WTC11 (cell line): Measurements from ENCODE around the gene SIN3A. TPM values are rescaled to one million over a fixed set of nuclear protein-coding genes. Genes with fewer than 3 reads are reported as not detected.

Experiments used
- ATAC-seq: fragments of 200-7000 bp; cut with Tn5 transposase; 2 replicates; pipeline ENCODE4 v1.10.0; 2021; ENCODE audit warnings: mild to moderate bottlenecking, moderate library complexity
- CTCF ChIA-PET: fragments of 300-600 bp; sonication (Branson Sonifier 250); formaldehyde crosslinking; loops from one replicate; lab custom pipeline; 2021; ENCODE audit warnings: antibody characterized with exemption; lab: Charles Lee
- POLR2A ChIA-PET: fragments of 350-600 bp; sonication (Branson Sonifier 250); formaldehyde crosslinking; loops from one replicate; lab custom pipeline; 2021; ENCODE audit warnings: antibody characterized with exemption; lab: Charles Lee
- DNase-seq: peaks from one replicate; pipeline ENCODE4 v3.0.0; 2021; ENCODE audit warnings: low spot score
- H3K27ac Mint-ChIP-seq: 2 replicates; pipeline ENCODE4 v1.8.0; 2021; ENCODE audit warnings: mixed read lengths
- H3K27me3 Mint-ChIP-seq: 2 replicates; pipeline ENCODE4 v1.8.0; 2021; ENCODE audit warnings: low read depth, mild to moderate bottlenecking, moderate library complexity, mixed read lengths
- H3K36me3 Mint-ChIP-seq: 2 replicates; pipeline ENCODE4 v1.8.0; 2021; ENCODE audit warnings: mixed read lengths
- H3K4me1 Mint-ChIP-seq: 2 replicates; pipeline ENCODE4 v1.8.0; 2022; ENCODE audit warnings: mixed read lengths
- H3K4me3 Mint-ChIP-seq: 2 replicates; pipeline ENCODE4 v1.8.0; 2021; ENCODE audit warnings: mild to moderate bottlenecking, moderate library complexity, mixed read lengths
- H3K9me3 Mint-ChIP-seq: 2 replicates; pipeline ENCODE4 v1.8.0; 2021; ENCODE audit warnings: mixed read lengths
- FOXP1 ChIP-seq: sonication (generic); formaldehyde crosslinking; IDR thresholded peaks from 2 replicates; pipeline ENCODE4 v1.8.0; 2022; ENCODE audit warnings: missing genetic modification reagents, mild to moderate bottlenecking, moderate library complexity, borderline replicate concordance
- GABPB1 ChIP-seq: sonication (generic); formaldehyde crosslinking; IDR thresholded peaks from 2 replicates; pipeline ENCODE4 v1.8.1; 2023; ENCODE audit warnings: mild to moderate bottlenecking, missing genetic modification reagents
- MYBL2 ChIP-seq: sonication (generic); formaldehyde crosslinking; IDR thresholded peaks from 2 replicates; pipeline ENCODE4 v1.8.1; 2023; ENCODE audit warnings: mild to moderate bottlenecking, moderate library complexity, missing genetic modification reagents
- NFYB ChIP-seq: sonication (generic); formaldehyde crosslinking; conservative IDR thresholded peaks from 2 replicates; pipeline ENCODE4 v1.8.0; 2022; ENCODE audit warnings: low read depth, missing genetic modification reagents
- PRRX2 ChIP-seq: fragments of 250-450 bp; sonication (Bioruptor Pico); IDR thresholded peaks from 2 replicates; pipeline ENCODE4 v1.8.0; 2021; ENCODE audit warnings: mild to moderate bottlenecking
- SP1 ChIP-seq: sonication (generic); formaldehyde crosslinking; conservative IDR thresholded peaks from 2 replicates; pipeline ENCODE4 v1.8.1; 2022; ENCODE audit warnings: missing genetic modification reagents
- TCF7 ChIP-seq: sonication (generic); formaldehyde crosslinking; IDR thresholded peaks from 2 replicates; pipeline ENCODE4 v1.8.0; 2022; ENCODE audit warnings: mild to moderate bottlenecking, low read depth, missing genetic modification reagents, moderate library complexity
- TP53 ChIP-seq: sonication (generic); formaldehyde crosslinking; IDR thresholded peaks from 2 replicates; pipeline ENCODE4 v1.8.1; 2023; ENCODE audit warnings: mild to moderate bottlenecking, missing genetic modification reagents
- ZNF263 ChIP-seq: sonication (generic); formaldehyde crosslinking; IDR thresholded peaks from 2 replicates; pipeline ENCODE4 v1.8.1; 2022; ENCODE audit warnings: low read depth, mild to moderate bottlenecking, moderate library complexity, missing genetic modification reagents
- total RNA-seq: library from RNA; stranded (reverse); gene quantifications from 3 replicates; pipeline ENCODE4 v1.2.3, GENCODE V29; 2021
- TF ChIP-seq, protein P1 (sequence below): sonication (generic); formaldehyde crosslinking; IDR thresholded peaks from 2 replicates; pipeline ENCODE4 v1.8.1; 2023; ENCODE audit warnings: mild to moderate bottlenecking, missing genetic modification reagents
- TF ChIP-seq, protein P2 (sequence below): sonication (generic); formaldehyde crosslinking; IDR thresholded peaks from 2 replicates; pipeline ENCODE4 v1.8.0; 2022; ENCODE audit warnings: mild to moderate bottlenecking, missing genetic modification reagents
- TF ChIP-seq, protein P3 (sequence below): sonication (generic); formaldehyde crosslinking; IDR thresholded peaks from 2 replicates; pipeline ENCODE4 v1.8.0; 2023; ENCODE audit warnings: missing genetic modification reagents
- TF ChIP-seq, protein P4 (sequence below): sonication (generic); formaldehyde crosslinking; IDR thresholded peaks from 2 replicates; pipeline ENCODE4 v1.8.1; 2022; ENCODE audit warnings: missing genetic modification reagents, borderline replicate concordance
- TF ChIP-seq, protein P5 (sequence below): sonication (generic); formaldehyde crosslinking; IDR thresholded peaks from 2 replicates; pipeline ENCODE4 v1.8.1; 2023; ENCODE audit warnings: mild to moderate bottlenecking, missing genetic modification reagents, moderate library complexity
- TF ChIP-seq, protein P6 (sequence below): fragments of 250-450 bp; sonication (Bioruptor Pico); IDR thresholded peaks from 2 replicates; pipeline ENCODE4 v1.9.0; 2021; ENCODE audit warnings: mild to moderate bottlenecking, borderline replicate concordance
- TF ChIP-seq, protein P7 (sequence below): sonication (generic); formaldehyde crosslinking; conservative IDR thresholded peaks from 2 replicates; pipeline ENCODE4 v1.8.1; 2023; ENCODE audit warnings: mild to moderate bottlenecking, low read depth, missing genetic modification reagents, moderate library complexity
- TF ChIP-seq, protein P8 (sequence below): sonication (generic); formaldehyde crosslinking; IDR thresholded peaks from 2 replicates; pipeline ENCODE4 v1.8.0; 2022; ENCODE audit warnings: mild to moderate bottlenecking, missing genetic modification reagents

SIN3A gene
- total RNA-seq, 1 experiment from 2014 or later, result 113 TPM

DNA sequence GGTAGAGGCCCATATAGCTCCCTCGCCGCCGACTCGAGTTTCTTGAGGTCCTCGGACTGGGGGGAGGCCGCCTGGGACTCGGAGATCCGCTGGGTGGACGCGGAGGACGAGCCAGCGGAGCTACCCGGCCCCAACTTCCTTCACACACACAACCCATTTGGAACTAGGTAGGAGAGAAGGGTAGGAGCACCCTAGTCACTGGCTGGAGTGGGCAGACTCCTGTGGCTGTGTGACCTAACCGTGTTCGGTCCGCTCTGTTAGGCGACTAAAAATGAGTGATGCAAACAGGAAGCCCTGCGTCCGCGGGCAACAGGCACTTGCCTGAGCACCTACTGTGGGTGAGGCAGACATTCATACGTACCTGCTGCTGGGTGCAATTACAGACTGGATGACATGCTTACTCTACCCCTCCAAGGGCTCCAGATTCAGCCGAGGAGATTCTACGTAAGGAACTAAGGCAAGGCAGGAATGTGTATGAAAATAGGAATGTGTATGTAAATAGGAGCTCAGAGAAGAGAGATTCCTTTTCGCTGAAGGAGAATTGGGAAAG lies 4.6 kb upstream of the SIN3A start:
- no peak for ATAC-seq
- DNase-seq, result no peak
- Mint-ChIP-seq H3K9me3 (no peaks in the 10 kb centered on the region), H3K27me3 (no peaks in the 10 kb centered on the region; the same call in 1 of the 2 replicates), H3K4me1 (peaks cover 16% of the 10 kb centered on the region), H3K4me3 (peak overlapping the region; percentile 87), H3K36me3 (no peaks in the 10 kb centered on the region), H3K27ac (peak overlapping the region; percentile 82)
- ChIA-PET CTCF (interaction anchor here (0.6 to 5.4 kb wide), 7 partner anchors 76 to 577 kb away, joined by 4 to 40 read pairs (median 6); partner anchors contain the start of genes MAN2C1 and PTPN9), POLR2A (interaction anchor here (0.6 to 6.0 kb wide), 8 partner anchors 8 to 433 kb away, joined by 3 to 76 read pairs (median 5); partner anchors contain the start of genes IMP3, MAN2C1 and SNUPN)
- TF ChIP-seq GABPB1 (peak; percentile 61), SP1 (peak; percentile 71)
- TF ChIP-seq, protein P1, sequence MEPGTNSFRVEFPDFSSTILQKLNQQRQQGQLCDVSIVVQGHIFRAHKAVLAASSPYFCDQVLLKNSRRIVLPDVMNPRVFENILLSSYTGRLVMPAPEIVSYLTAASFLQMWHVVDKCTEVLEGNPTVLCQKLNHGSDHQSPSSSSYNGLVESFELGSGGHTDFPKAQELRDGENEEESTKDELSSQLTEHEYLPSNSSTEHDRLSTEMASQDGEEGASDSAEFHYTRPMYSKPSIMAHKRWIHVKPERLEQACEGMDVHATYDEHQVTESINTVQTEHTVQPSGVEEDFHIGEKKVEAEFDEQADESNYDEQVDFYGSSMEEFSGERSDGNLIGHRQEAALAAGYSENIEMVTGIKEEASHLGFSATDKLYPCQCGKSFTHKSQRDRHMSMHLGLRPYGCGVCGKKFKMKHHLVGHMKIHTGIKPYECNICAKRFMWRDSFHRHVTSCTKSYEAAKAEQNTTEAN (CRISPR knock-in tag), result no peak

DNA sequence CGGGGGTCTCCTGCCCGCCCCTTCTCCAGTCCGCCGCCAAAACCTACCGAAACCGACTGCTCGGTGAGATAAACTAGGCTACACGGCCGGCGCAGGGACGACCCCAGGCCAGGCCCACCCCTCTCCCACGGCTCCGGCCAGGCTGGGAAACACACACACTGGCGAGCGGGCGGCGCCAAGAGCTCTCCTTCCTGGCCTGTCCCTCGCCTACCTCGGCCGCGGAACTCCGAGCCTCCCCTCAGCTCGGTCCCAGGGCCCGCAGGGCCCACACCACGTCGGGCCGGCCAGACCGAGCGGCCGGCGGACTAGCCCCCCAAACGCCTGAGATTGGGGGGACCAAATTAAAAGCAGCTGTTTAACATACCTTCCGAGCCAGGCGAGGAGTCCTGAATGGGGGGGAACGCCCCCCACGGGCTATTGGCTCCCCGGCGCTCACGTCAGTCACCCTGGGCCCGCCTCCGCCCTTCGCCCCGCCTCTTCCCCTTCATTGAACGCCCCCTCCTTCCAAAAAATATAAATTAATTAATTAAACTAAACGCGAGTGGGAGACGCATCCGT lies 4.0 kb upstream of the SIN3A start:
- no peak for ATAC-seq
- Mint-ChIP-seq H3K4me1 (peaks cover 10% of the 10 kb centered on the region), H3K9me3 (no peaks in the 10 kb centered on the region), H3K36me3 (no peaks in the 10 kb centered on the region), H3K4me3 (peak overlapping the region; percentile 87), H3K27ac (peak overlapping the region; percentile 85; the same call in 1 of the 2 replicates), H3K27me3 (no peaks in the 10 kb centered on the region; the same call in 1 of the 2 replicates)
- CTCF ChIA-PET, result interaction anchor here (0.6 to 5.4 kb wide), 6 partner anchors 77 to 505 kb away, joined by 4 to 40 read pairs (median 7); partner anchors contain the start of genes MAN2C1 and PTPN9
- DNase-seq, result peak; percentile 88
- POLR2A ChIA-PET, result interaction anchor here (0.6 to 6.0 kb wide), 8 partner anchors 41 to 433 kb away, joined by 3 to 76 read pairs (median 9); partner anchors contain the start of genes IMP3, SNUPN and SNX33
- TF ChIP-seq ZNF263 (CRISPR knock-in tag) (no peak), NFYB (CRISPR knock-in tag) (peak; percentile 41), FOXP1 (CRISPR knock-in tag) (no peak), MYBL2 (CRISPR knock-in tag) (no peak), PRRX2 (CRISPR knock-in tag) (no peak), TP53 (no peak), TCF7 (CRISPR knock-in tag) (no peak)
- TF ChIP-seq, protein P2, sequence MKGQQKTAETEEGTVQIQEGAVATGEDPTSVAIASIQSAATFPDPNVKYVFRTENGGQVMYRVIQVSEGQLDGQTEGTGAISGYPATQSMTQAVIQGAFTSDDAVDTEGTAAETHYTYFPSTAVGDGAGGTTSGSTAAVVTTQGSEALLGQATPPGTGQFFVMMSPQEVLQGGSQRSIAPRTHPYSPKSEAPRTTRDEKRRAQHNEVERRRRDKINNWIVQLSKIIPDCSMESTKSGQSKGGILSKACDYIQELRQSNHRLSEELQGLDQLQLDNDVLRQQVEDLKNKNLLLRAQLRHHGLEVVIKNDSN, result 0 out of 2 replicates have a peak, but pooled peaks have one; percentile 18
- TF ChIP-seq, protein P3, sequence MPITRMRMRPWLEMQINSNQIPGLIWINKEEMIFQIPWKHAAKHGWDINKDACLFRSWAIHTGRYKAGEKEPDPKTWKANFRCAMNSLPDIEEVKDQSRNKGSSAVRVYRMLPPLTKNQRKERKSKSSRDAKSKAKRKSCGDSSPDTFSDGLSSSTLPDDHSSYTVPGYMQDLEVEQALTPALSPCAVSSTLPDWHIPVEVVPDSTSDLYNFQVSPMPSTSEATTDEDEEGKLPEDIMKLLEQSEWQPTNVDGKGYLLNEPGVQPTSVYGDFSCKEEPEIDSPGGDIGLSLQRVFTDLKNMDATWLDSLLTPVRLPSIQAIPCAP (CRISPR knock-in tag), result no peak
- TF ChIP-seq, protein P4, sequence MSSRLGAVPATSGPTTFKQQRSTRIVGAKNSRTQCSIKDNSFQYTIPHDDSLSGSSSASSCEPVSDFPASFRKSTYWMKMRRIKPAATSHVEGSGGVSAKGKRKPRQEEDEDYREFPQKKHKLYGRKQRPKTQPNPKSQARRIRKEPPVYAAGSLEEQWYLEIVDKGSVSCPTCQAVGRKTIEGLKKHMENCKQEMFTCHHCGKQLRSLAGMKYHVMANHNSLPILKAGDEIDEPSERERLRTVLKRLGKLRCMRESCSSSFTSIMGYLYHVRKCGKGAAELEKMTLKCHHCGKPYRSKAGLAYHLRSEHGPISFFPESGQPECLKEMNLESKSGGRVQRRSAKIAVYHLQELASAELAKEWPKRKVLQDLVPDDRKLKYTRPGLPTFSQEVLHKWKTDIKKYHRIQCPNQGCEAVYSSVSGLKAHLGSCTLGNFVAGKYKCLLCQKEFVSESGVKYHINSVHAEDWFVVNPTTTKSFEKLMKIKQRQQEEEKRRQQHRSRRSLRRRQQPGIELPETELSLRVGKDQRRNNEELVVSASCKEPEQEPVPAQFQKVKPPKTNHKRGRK, result no peak
- TF ChIP-seq, protein P5, sequence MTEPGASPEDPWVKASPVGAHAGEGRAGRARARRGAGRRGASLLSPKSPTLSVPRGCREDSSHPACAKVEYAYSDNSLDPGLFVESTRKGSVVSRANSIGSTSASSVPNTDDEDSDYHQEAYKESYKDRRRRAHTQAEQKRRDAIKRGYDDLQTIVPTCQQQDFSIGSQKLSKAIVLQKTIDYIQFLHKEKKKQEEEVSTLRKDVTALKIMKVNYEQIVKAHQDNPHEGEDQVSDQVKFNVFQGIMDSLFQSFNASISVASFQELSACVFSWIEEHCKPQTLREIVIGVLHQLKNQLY (CRISPR knock-in tag), result no peak
- TF ChIP-seq, protein P6, sequence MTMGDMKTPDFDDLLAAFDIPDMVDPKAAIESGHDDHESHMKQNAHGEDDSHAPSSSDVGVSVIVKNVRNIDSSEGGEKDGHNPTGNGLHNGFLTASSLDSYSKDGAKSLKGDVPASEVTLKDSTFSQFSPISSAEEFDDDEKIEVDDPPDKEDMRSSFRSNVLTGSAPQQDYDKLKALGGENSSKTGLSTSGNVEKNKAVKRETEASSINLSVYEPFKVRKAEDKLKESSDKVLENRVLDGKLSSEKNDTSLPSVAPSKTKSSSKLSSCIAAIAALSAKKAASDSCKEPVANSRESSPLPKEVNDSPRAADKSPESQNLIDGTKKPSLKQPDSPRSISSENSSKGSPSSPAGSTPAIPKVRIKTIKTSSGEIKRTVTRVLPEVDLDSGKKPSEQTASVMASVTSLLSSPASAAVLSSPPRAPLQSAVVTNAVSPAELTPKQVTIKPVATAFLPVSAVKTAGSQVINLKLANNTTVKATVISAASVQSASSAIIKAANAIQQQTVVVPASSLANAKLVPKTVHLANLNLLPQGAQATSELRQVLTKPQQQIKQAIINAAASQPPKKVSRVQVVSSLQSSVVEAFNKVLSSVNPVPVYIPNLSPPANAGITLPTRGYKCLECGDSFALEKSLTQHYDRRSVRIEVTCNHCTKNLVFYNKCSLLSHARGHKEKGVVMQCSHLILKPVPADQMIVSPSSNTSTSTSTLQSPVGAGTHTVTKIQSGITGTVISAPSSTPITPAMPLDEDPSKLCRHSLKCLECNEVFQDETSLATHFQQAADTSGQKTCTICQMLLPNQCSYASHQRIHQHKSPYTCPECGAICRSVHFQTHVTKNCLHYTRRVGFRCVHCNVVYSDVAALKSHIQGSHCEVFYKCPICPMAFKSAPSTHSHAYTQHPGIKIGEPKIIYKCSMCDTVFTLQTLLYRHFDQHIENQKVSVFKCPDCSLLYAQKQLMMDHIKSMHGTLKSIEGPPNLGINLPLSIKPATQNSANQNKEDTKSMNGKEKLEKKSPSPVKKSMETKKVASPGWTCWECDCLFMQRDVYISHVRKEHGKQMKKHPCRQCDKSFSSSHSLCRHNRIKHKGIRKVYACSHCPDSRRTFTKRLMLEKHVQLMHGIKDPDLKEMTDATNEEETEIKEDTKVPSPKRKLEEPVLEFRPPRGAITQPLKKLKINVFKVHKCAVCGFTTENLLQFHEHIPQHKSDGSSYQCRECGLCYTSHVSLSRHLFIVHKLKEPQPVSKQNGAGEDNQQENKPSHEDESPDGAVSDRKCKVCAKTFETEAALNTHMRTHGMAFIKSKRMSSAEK, result no peak
- TF ChIP-seq, protein P7, sequence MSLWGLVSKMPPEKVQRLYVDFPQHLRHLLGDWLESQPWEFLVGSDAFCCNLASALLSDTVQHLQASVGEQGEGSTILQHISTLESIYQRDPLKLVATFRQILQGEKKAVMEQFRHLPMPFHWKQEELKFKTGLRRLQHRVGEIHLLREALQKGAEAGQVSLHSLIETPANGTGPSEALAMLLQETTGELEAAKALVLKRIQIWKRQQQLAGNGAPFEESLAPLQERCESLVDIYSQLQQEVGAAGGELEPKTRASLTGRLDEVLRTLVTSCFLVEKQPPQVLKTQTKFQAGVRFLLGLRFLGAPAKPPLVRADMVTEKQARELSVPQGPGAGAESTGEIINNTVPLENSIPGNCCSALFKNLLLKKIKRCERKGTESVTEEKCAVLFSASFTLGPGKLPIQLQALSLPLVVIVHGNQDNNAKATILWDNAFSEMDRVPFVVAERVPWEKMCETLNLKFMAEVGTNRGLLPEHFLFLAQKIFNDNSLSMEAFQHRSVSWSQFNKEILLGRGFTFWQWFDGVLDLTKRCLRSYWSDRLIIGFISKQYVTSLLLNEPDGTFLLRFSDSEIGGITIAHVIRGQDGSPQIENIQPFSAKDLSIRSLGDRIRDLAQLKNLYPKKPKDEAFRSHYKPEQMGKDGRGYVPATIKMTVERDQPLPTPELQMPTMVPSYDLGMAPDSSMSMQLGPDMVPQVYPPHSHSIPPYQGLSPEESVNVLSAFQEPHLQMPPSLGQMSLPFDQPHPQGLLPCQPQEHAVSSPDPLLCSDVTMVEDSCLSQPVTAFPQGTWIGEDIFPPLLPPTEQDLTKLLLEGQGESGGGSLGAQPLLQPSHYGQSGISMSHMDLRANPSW (CRISPR knock-in tag), result no peak
- TF ChIP-seq, protein P8, sequence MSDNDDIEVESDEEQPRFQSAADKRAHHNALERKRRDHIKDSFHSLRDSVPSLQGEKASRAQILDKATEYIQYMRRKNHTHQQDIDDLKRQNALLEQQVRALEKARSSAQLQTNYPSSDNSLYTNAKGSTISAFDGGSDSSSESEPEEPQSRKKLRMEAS, result peak; percentile 5; the same call in 1 of the 2 replicates
